HEK293T (cell line): ENCODE measurements around the gene DNAJC15.
"Not testable (repeated sequence)": the region's sequence is repeated elsewhere in the genome, so short reads cannot be mapped to it uniquely, and the experiment has no call there.

Source experiments
- ARNT ChIP-seq: fragments of 450-650 bp; IDR thresholded peaks from 2 replicates; pipeline ENCODE4 v1.6.1; 2017; ENCODE audit warnings: mild to moderate bottlenecking
- CTBP1 ChIP-seq: fragments of 450-650 bp; IDR thresholded peaks from 2 replicates; pipeline ENCODE4 v1.6.1; 2016; ENCODE audit warnings: borderline replicate concordance
- FOXK2 ChIP-seq: fragments of 450-650 bp; IDR thresholded peaks from 2 replicates; pipeline ENCODE4 v1.6.1; 2016; ENCODE audit warnings: mild to moderate bottlenecking
- FOXM1 ChIP-seq: fragments of 450-650 bp; IDR thresholded peaks from 2 replicates; pipeline ENCODE4 v1.6.1; 2017; ENCODE audit warnings: mild to moderate bottlenecking, borderline replicate concordance
- PKNOX1 ChIP-seq: fragments of 450-650 bp; IDR thresholded peaks from 2 replicates; pipeline ENCODE4 v1.6.1; 2016
- SP1 ChIP-seq: fragments of 450-650 bp; IDR thresholded peaks from 2 replicates; pipeline ENCODE4 v1.6.1; 2017
- SUZ12 ChIP-seq: fragments of 450-650 bp; IDR thresholded peaks from 2 replicates; pipeline ENCODE4 v1.6.1; 2016; ENCODE audit warnings: mild to moderate bottlenecking

DNA sequence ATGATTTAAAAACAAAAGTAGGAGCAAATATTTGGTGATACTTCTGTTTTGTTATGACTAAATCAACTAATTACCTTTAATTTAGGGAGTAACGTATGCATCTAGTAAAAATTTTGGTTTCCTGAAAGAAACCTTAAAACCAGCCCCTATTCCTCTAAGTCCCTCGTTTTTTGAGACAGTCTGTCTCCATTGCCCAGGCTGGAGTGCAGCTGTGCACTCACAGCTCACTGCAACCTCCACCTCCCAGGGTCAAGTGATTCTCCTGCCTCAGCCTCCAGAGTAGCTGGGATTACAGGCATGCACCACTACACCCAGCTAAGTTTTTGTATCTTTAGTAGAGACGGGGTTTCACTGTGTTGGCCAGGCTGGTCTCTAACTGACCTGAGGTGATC is 52.1 kb downstream of the DNAJC15 start:
- not testable (repeated sequence) for TF ChIP-seq FOXM1, SUZ12, FOXK2, CTBP1, PKNOX1, ARNT, SP1
